ENCODE data around the gene SAA2.

SAA2 gene

GRCh38 chr11:18248561-18248960, at the start of gene SAA2:
SAA2 (minus strand) TSS chr11:18248668; CDS start chr11:18248011, 657 bp downstream.
- TF ChIP-seq TCF12 (IDR thresholded peaks at IDR 0.05; ENCODE audit: low read depth), result no peak
- no peak for TF ChIP-seq TAF1 (IDR thresholded peaks at IDR 0.05; ENCODE audit: low read depth)

DNA sequence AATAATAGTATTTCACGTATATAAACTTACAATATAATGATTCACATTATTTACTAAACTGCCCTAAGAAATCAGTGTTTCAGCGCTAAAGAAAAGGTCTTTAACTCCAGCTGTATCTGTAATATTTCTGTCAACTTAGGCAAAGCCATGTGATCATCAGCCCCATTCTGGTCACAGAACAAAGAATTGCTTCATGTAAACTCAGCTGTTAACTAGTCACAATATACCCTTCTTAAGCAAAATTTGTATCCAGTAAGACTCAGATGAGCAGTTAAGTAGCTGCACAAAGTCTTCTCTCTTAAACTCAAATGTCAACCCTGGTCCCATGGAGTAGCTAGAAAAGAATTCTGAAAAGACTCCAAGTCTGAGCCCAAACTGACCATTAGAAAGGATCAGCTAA, 46.8 kb upstream of the SAA2 start:
- TF ChIP-seq EP300 (IDR thresholded peaks at IDR 0.05; ENCODE audit: borderline replicate concordance), result no peak
- TF ChIP-seq TEAD4 (IDR thresholded peaks at IDR 0.05), result no peak
- no peak for TF ChIP-seq EGR1 (IDR thresholded peaks at IDR 0.05)
- TF ChIP-seq, protein P1, sequence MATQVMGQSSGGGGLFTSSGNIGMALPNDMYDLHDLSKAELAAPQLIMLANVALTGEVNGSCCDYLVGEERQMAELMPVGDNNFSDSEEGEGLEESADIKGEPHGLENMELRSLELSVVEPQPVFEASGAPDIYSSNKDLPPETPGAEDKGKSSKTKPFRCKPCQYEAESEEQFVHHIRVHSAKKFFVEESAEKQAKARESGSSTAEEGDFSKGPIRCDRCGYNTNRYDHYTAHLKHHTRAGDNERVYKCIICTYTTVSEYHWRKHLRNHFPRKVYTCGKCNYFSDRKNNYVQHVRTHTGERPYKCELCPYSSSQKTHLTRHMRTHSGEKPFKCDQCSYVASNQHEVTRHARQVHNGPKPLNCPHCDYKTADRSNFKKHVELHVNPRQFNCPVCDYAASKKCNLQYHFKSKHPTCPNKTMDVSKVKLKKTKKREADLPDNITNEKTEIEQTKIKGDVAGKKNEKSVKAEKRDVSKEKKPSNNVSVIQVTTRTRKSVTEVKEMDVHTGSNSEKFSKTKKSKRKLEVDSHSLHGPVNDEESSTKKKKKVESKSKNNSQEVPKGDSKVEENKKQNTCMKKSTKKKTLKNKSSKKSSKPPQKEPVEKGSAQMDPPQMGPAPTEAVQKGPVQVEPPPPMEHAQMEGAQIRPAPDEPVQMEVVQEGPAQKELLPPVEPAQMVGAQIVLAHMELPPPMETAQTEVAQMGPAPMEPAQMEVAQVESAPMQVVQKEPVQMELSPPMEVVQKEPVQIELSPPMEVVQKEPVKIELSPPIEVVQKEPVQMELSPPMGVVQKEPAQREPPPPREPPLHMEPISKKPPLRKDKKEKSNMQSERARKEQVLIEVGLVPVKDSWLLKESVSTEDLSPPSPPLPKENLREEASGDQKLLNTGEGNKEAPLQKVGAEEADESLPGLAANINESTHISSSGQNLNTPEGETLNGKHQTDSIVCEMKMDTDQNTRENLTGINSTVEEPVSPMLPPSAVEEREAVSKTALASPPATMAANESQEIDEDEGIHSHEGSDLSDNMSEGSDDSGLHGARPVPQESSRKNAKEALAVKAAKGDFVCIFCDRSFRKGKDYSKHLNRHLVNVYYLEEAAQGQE (IDR thresholded peaks at IDR 0.05; ENCODE audit: low read depth), result no peak
- no peak for TF ChIP-seq FOXM1 (IDR thresholded peaks at IDR 0.05; ENCODE audit: borderline replicate concordance, low read depth)
- TF ChIP-seq TAF1 (IDR thresholded peaks at IDR 0.05; ENCODE audit: low read depth), result no peak

- TF ChIP-seq NFIC (IDR thresholded peaks at IDR 0.05) (no peak), EGR1 (IDR thresholded peaks at IDR 0.05) (no peak), TEAD4 (IDR thresholded peaks at IDR 0.05) (no peak), RAD21 (IDR thresholded peaks at IDR 0.05; ENCODE audit: low read depth) (no peak), CREB1 (IDR thresholded peaks at IDR 0.05; ENCODE audit: low read depth) (no peak), EP300 (IDR thresholded peaks at IDR 0.05; ENCODE audit: borderline replicate concordance) (no peak), FOXM1 (IDR thresholded peaks at IDR 0.05; ENCODE audit: borderline replicate concordance, low read depth) (no peak)
- TF ChIP-seq, protein P1 (IDR thresholded peaks at IDR 0.05; ENCODE audit: low read depth), result no peak
- TF ChIP-seq, protein P2, sequence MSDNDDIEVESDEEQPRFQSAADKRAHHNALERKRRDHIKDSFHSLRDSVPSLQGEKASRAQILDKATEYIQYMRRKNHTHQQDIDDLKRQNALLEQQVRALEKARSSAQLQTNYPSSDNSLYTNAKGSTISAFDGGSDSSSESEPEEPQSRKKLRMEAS (IDR thresholded peaks at IDR 0.05), result no peak
Measured at GRCh38 chr11:18294862-18295261, 46.4 kb upstream of the SAA2 start.

GRCh38 chr11:18288911-18289310, 40.4 kb upstream of the SAA2 start:
- TF ChIP-seq, protein P1 (IDR thresholded peaks at IDR 0.05; ENCODE audit: low read depth), result no peak
- no peak for TF ChIP-seq TAF1 (IDR thresholded peaks at IDR 0.05; ENCODE audit: low read depth)
- no peak for TF ChIP-seq FOXM1 (IDR thresholded peaks at IDR 0.05; ENCODE audit: borderline replicate concordance, low read depth)

DNA sequence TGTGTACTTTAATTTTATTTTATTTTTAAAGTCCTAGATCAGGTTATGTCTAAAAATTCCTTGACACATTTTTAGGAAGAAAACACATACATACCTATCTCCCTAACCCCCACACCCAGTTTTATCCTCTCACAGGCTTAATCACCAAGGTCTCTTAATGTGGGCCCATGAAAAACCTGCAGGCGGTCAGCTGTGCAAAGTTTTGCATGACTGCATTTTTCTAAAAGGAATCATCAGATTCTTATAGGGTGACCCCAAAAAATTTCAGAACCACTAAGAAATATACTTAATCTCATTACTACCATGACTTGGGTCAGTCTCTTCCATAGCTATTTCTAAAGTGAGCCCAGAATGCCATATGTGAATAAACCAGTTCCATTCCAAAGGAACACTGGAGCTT, 37.4 kb upstream of the SAA2 start:
- no peak for TF ChIP-seq YY1 (IDR thresholded peaks at IDR 0.05; ENCODE audit: low read depth)
- TF ChIP-seq ZBTB7A (IDR thresholded peaks at IDR 0.05; ENCODE audit: low read depth), result no peak
- TF ChIP-seq, protein P2 (IDR thresholded peaks at IDR 0.05), result no peak
- TF ChIP-seq, protein P3, sequence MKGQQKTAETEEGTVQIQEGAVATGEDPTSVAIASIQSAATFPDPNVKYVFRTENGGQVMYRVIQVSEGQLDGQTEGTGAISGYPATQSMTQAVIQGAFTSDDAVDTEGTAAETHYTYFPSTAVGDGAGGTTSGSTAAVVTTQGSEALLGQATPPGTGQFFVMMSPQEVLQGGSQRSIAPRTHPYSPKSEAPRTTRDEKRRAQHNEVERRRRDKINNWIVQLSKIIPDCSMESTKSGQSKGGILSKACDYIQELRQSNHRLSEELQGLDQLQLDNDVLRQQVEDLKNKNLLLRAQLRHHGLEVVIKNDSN (IDR thresholded peaks at IDR 0.05), result no peak
- TF ChIP-seq RAD21 (IDR thresholded peaks at IDR 0.05; ENCODE audit: low read depth), result no peak
- no peak for TF ChIP-seq CREB1 (IDR thresholded peaks at IDR 0.05; ENCODE audit: low read depth)
- no peak for TF ChIP-seq TAF1 (IDR thresholded peaks at IDR 0.05; ENCODE audit: low read depth)
- no peak for TF ChIP-seq CEBPB (IDR thresholded peaks at IDR 0.05)
- TF ChIP-seq TEAD4 (IDR thresholded peaks at IDR 0.05), result no peak
- TF ChIP-seq EGR1 (IDR thresholded peaks at IDR 0.05), result no peak
- TF ChIP-seq TCF12 (IDR thresholded peaks at IDR 0.05; ENCODE audit: low read depth), result no peak
- TF ChIP-seq FOXM1 (IDR thresholded peaks at IDR 0.05; ENCODE audit: borderline replicate concordance, low read depth), result no peak
- no peak for TF ChIP-seq NFIC (IDR thresholded peaks at IDR 0.05)
- TF ChIP-seq EP300 (IDR thresholded peaks at IDR 0.05; ENCODE audit: borderline replicate concordance), result no peak
- TF ChIP-seq, protein P1 (IDR thresholded peaks at IDR 0.05; ENCODE audit: low read depth), result no peak
